VCaP (cell line): ENCODE data around the gene PLCL2.

Experiments
- H3K27ac ChIP-seq: fragments of 450-650 bp; 2 replicates; pipeline ENCODE4 v1.5.1; 2017
- CTCF ChIP-seq: fragments of 450-650 bp; conservative IDR thresholded peaks from 2 replicates; pipeline ENCODE4 v1.5.1; 2017; ENCODE audit warnings: mild to moderate bottlenecking, moderate library complexity

Gene PLCL2

DNA sequence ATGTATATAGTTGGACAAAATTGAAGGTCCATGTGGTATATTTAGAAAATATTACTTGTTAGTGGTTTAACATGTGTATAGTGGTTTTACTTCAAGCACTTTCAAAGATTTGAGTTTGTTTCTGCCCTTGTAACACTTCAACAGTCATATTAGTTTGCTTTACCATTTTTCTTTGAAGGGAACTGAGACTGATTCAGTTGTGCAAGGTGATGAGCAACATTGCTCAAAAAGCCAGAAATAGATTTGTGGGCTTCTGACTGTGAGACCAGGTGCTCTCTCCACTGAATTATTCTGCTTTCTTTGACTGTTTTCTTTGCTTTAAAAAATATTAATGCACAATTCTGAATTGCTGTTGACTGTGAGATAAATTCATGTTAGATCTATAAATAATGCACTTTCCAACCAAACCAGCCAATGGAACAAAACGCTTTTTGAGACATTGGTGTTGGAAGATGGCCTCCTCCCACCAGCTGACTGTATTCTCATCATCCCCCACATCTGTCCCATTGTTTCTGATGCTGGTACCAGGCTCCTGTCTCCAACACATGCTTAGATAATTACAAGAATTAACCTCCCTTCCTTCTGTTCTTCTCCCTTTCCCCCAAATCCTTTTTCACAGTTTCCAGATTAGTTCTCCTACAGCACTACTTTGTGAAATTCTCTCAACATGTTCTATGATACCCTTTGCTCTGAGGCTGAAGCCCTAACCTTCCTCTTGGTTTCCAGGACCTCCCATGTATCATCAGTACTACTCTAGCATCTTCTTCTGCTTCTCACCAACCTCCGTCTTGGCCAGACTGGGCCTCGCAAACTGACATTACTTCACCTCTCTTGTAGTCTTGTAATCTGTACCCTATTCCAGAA is 27.9 kb downstream of the PLCL2 start:
- H3K27ac ChIP-seq: no peak overlapping the region
- no peak for TF ChIP-seq CTCF

DNA sequence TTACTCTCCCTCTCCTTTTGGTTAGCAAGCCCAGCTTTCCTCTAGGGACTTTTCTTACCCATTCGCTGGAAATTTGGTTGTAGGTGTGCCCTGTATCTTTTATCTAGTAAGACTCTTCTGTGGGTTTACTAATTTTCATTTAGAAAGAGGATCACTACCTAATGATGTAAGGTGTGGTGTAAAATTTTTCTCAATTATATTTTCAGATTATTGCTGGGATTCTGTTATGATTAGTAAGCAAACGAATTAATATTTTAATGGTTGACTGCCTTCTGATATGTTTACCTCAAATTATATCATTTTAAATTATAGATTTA is 28.5 kb downstream of the PLCL2 start:
- H3K27ac ChIP-seq: no peak overlapping the region
- no peak for TF ChIP-seq CTCF

DNA sequence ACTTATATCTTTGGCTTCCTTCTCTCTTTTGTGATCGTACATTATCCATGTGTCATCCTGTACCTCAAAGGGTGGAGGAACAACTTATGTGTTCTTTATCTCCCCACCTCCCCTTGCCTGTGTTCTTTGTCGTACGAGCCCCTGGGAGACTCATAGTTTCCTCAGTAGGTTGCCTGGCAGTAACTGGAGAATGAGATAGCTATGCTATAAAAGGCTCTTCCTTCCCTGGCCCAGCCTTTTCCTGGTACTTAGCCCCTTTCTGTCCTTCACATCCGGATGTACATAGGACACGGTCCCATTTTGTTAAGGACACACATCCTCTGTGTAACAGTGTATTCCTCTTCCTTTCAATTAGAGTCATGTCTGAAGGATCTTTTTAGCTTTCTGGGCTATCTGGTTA is 32.1 kb downstream of the PLCL2 start:
- no peak for TF ChIP-seq CTCF
- H3K27ac ChIP-seq: no peak overlapping the region

DNA sequence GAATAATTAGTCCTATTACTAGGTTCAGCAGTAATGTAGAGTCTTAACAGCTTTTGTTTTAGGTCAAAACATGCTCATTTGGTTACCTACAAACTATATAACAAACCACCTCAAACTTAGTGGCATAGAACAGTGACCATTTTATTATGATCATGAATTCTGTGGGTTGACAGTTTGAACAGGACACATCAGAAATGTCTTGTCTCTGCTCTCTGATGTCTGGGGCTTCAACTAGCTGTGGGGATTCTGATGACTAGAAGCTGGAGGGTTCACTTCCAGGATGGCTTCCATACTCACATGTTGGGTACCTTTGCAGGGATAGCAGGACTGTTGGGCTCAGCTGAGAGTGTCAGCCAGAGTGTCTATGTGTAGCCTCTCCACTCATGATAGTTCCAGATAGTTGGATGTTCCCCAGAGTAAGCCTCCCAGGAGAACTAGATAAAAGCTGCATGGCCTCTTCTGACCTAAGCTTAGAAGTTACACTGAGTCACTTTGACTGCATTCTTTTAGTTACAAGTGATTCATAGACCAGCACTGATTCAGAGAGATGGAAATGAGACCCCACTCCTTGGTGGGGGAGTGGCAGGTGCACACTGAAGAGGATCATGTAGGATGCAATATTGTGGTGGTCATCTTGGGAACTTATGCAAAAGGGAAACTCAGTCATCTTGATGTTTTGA is 32.6 kb downstream of the PLCL2 start:
- TF ChIP-seq CTCF: no peak
- H3K27ac ChIP-seq: no peak overlapping the region

GRCh38 chr3:16917980-16918682 is 33.4 kb downstream of the PLCL2 start:
- no peak for TF ChIP-seq CTCF
- H3K27ac ChIP-seq: no peak overlapping the region

- no peak for TF ChIP-seq CTCF
- no peak overlapping the region for H3K27ac ChIP-seq
Observed at GRCh38 chr3:16918683-16919025, 33.9 kb downstream of the PLCL2 start.

- no peak for TF ChIP-seq CTCF
- no peak overlapping the region for H3K27ac ChIP-seq
Observed at GRCh38 chr3:16923112-16923511, 38.4 kb downstream of the PLCL2 start.
